Type B pancreatic cell (in vitro differentiated cells): ENCODE measurements around the gene DNAJC15. TPM values are rescaled to one million over a fixed set of nuclear protein-coding genes. Genes with fewer than 3 reads are reported as not detected.

Experiments used
- DNase-seq: peaks from one replicate; pipeline ENCODE4 v3.0.0; 2021; ENCODE audit warnings: mixed read lengths; ENCODE audit not compliant: unreplicated experiment; ENCODE audit errors: extremely low spot score
- H3K27ac Mint-ChIP-seq: 2 replicates; pipeline ENCODE4 v1.8.0; 2021; ENCODE audit warnings: mild to moderate bottlenecking, mixed read lengths
- H3K27me3 Mint-ChIP-seq: 2 replicates; pipeline ENCODE4 v1.8.0; 2021; ENCODE audit warnings: mixed read lengths
- H3K36me3 Mint-ChIP-seq: 2 replicates; pipeline ENCODE4 v1.8.0; 2021; ENCODE audit warnings: mixed read lengths
- H3K4me1 Mint-ChIP-seq: one replicate; pipeline ENCODE4 v1.8.0; 2021; ENCODE audit warnings: mixed read lengths; ENCODE audit not compliant: unreplicated experiment
- H3K4me3 Mint-ChIP-seq: 2 replicates; pipeline ENCODE4 v1.8.0; 2021; ENCODE audit warnings: mild to moderate bottlenecking, mixed read lengths
- H3K9me3 Mint-ChIP-seq: 2 replicates; pipeline ENCODE4 v1.8.0; 2021; ENCODE audit warnings: mixed read lengths
- total RNA-seq: library from RNA; stranded (reverse); gene quantifications from 2 replicates; pipeline ENCODE4 v1.2.1, GENCODE V29; 2021; ENCODE audit warnings: low replicate concordance
- TF ChIP-seq, protein P1 (sequence below): fragments of 200-600 bp; sonication (generic); conservative IDR thresholded peaks from 2 replicates; pipeline ENCODE4 v1.5.0; 2021; ENCODE audit warnings: antibody characterized with exemption, mild to moderate bottlenecking

Gene DNAJC15
- total RNA-seq, 1 donor from 2014 or later, result 19.7 TPM

GRCh38 chr13:43095771-43096719 lies 72.7 kb downstream of the DNAJC15 start:
- no peaks in the 10 kb centered on the region for H3K27me3 Mint-ChIP-seq
- TF ChIP-seq, protein P1, sequence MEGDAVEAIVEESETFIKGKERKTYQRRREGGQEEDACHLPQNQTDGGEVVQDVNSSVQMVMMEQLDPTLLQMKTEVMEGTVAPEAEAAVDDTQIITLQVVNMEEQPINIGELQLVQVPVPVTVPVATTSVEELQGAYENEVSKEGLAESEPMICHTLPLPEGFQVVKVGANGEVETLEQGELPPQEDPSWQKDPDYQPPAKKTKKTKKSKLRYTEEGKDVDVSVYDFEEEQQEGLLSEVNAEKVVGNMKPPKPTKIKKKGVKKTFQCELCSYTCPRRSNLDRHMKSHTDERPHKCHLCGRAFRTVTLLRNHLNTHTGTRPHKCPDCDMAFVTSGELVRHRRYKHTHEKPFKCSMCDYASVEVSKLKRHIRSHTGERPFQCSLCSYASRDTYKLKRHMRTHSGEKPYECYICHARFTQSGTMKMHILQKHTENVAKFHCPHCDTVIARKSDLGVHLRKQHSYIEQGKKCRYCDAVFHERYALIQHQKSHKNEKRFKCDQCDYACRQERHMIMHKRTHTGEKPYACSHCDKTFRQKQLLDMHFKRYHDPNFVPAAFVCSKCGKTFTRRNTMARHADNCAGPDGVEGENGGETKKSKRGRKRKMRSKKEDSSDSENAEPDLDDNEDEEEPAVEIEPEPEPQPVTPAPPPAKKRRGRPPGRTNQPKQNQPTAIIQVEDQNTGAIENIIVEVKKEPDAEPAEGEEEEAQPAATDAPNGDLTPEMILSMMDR, result no peak
- H3K9me3 Mint-ChIP-seq, result no peaks in the 10 kb centered on the region
- peaks cover 7% of the 10 kb centered on the region for H3K4me1 Mint-ChIP-seq
- peaks cover 38% of the 10 kb centered on the region for H3K36me3 Mint-ChIP-seq
- no peak overlapping the region for H3K27ac Mint-ChIP-seq
- no peak for DNase-seq
- no peak overlapping the region for H3K4me3 Mint-ChIP-seq

DNA sequence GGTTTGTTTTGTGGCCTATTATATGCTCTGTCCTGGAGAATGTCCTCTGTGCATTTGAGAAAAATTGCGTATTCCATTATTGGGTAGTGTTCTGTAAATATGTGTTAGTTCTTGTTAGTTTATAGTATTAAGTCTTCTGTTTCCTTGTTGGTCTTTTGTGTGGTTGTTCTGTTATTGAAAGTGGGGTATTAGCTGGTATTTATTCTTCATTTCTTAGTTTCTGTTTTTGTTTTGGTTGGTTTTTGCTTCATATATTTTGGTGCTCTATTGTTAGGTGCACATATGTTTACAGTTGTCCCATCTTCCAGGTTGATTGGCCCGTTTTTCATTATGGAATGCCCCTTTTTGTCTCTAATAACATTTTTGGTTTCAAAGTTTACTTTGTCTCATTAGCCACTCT lies 77.3 kb downstream of the DNAJC15 start:
- DNase-seq, result no peak
- TF ChIP-seq, protein P1, result no peak
- Mint-ChIP-seq H3K4me1 (peaks cover 8% of the 10 kb centered on the region), H3K27ac (no peak overlapping the region), H3K36me3 (peaks cover 33% of the 10 kb centered on the region), H3K9me3 (no peaks in the 10 kb centered on the region), H3K4me3 (no peak overlapping the region), H3K27me3 (no peaks in the 10 kb centered on the region)

DNA sequence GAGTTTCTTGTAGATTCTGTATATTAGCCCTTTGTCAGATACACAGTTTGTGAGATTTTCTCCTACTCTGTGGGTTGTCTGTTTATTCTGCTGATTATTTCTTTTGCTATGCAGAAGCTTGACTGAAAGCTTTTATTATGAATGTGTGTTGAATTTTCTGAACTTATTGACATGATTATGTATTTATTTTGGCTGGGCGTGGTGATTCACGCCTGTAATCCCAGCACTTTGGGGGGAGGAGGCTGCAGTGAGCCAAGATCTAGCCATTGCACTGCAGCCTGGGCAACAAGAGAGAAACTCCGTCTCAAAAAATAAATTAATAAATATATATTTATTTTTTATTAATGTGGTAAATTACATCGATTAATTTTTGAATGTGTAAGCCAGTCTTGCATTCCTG lies 78.9 kb downstream of the DNAJC15 start:
- Mint-ChIP-seq H3K27me3 (no peaks in the 10 kb centered on the region), H3K27ac (no peak overlapping the region), H3K36me3 (peaks cover 25% of the 10 kb centered on the region), H3K4me1 (peaks cover 8% of the 10 kb centered on the region), H3K4me3 (no peak overlapping the region), H3K9me3 (no peaks in the 10 kb centered on the region)
- TF ChIP-seq, protein P1, result no peak
- DNase-seq, result no peak

DNA sequence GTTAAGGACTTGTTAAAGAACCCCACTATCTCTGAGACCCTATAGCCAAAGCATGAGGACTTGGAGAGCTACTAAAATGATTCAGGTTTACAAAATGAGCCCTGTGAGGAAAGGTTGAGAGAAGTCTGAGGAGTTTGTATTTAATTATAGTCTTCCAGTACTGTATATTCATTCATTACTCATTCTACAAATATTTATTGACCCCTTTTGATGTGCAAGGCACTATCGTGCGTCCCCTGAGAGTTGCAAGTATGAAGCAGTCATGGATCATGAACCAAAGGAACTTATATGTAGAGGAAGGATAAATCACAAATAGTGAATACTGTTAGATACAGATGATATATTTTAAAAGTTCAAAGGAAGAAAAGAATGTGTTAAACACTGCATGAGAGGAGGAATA lies 84.4 kb downstream of the DNAJC15 start:
- Mint-ChIP-seq H3K4me3 (no peak overlapping the region), H3K27ac (no peak overlapping the region), H3K36me3 (peaks cover 14% of the 10 kb centered on the region), H3K4me1 (peaks cover 15% of the 10 kb centered on the region), H3K27me3 (no peaks in the 10 kb centered on the region), H3K9me3 (no peaks in the 10 kb centered on the region)
- TF ChIP-seq, protein P1, result no peak
- DNase-seq, result no peak

DNA sequence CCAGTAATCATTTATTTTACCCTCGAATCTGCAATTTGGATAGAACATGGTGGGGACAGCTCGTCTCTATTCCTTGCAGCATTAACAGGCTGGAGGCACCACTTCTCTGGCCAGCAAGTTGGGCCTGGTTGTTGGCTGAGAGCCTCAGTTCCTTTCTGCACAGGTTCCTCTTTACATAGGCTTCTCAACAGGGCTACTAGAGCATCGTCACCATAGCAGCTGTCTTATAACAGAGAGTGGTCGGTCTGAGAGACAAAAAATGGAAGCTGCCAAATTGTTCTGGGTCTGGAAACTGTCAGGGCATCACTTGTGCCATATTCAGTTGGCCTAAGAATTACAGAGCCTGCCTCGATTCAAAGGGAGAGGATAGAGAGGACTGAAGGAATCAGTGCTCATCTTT lies 86.7 kb downstream of the DNAJC15 start:
- peaks cover 12% of the 10 kb centered on the region for H3K4me1 Mint-ChIP-seq
- no peak for DNase-seq

More for the DNA sequence above, 86.7 kb downstream of the DNAJC15 start:
- TF ChIP-seq, protein P1, result no peak
- peaks cover 10% of the 10 kb centered on the region for H3K36me3 Mint-ChIP-seq
- H3K27ac Mint-ChIP-seq, result no peak overlapping the region
- no peak overlapping the region for H3K4me3 Mint-ChIP-seq
- no peaks in the 10 kb centered on the region for H3K27me3 Mint-ChIP-seq
- no peaks in the 10 kb centered on the region for H3K9me3 Mint-ChIP-seq
